ENCODE data around the gene EDA2R.

The EDA2R gene

GRCh38 chrX:66633541-66633940 is 5.3 kb downstream of the EDA2R start:
- Histone ChIP-seq H3K9me3 (ENCODE audit: control insufficient read depth, insufficient read depth, low read length) (no peaks in the 10 kb centered on the region), H3K36me3 (ENCODE audit: control insufficient read depth, insufficient read depth, low read length) (no peaks in the 10 kb centered on the region), H3K4me3 (ENCODE audit: low read depth, low read length) (no peak overlapping the region), H3K9ac (ENCODE audit: low read depth, low read length) (no peak overlapping the region), H3K4me1 (ENCODE audit: control insufficient read depth, insufficient read depth, low read length) (no peaks in the 10 kb centered on the region), H3K27me3 (ENCODE audit: control insufficient read depth, insufficient read depth, low read length) (no peaks in the 10 kb centered on the region)

DNA sequence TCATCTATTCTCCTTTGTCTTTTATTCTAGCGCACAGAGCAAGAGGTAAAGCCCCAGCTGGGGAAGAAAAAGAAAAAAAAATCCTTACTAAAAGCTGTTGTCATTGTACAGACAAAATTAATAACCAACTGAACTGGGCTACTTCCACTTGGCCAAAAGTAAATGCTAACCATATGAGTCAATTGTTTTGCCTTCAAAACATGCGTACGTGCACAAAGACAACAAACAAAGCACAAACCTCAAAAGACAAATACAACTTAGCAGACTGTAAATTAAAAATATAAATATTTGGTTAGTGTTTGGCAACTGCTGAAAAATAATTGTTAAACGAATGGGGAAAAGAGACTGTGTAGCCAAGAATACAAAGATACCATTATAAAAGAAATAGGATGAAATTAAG is 5.9 kb downstream of the EDA2R start:
- Histone ChIP-seq H3K4me1 (ENCODE audit: control insufficient read depth, insufficient read depth, low read length) (no peaks in the 10 kb centered on the region), H3K9ac (ENCODE audit: low read depth, low read length) (no peak overlapping the region), H3K27me3 (ENCODE audit: control insufficient read depth, insufficient read depth, low read length) (no peaks in the 10 kb centered on the region), H3K4me3 (ENCODE audit: low read depth, low read length) (no peak overlapping the region), H3K36me3 (ENCODE audit: control insufficient read depth, insufficient read depth, low read length) (no peaks in the 10 kb centered on the region), H3K9me3 (ENCODE audit: control insufficient read depth, insufficient read depth, low read length) (no peaks in the 10 kb centered on the region)

DNA sequence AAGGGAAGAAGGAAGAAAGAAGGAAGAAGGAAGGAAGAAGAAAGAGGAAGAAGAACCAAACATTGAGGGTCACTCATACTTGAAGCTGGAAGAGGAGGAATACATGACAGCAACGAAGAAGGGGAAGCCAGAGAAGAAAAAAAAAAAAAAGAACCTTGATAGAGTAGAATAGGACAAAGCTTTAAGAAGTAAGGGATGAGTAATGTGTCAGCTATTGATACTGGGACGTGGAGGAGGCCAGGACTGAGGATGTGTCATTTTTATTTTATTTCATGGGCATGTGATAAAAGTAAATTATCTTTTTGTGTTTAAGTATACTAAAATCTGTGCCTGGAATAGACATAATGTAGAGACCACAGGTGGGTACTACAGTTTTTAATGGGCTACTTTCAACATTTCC is 6.4 kb downstream of the EDA2R start:
- no peaks in the 10 kb centered on the region for H3K4me1 ChIP-seq (ENCODE audit: control insufficient read depth, insufficient read depth, low read length)
- H3K9ac ChIP-seq (ENCODE audit: low read depth, low read length): no peak overlapping the region
- no peaks in the 10 kb centered on the region for H3K9me3 ChIP-seq (ENCODE audit: control insufficient read depth, insufficient read depth, low read length)

GRCh38 chrX:66625525-66625924 is 13.4 kb downstream of the EDA2R start:
- Histone ChIP-seq H3K9ac (ENCODE audit: low read depth, low read length) (no peak overlapping the region), H3K36me3 (ENCODE audit: control insufficient read depth, insufficient read depth, low read length) (no peaks in the 10 kb centered on the region), H3K4me1 (ENCODE audit: control insufficient read depth, insufficient read depth, low read length) (no peaks in the 10 kb centered on the region), H3K27me3 (ENCODE audit: control insufficient read depth, insufficient read depth, low read length) (no peaks in the 10 kb centered on the region), H3K4me3 (ENCODE audit: low read depth, low read length) (no peak overlapping the region), H3K9me3 (ENCODE audit: control insufficient read depth, insufficient read depth, low read length) (no peaks in the 10 kb centered on the region)

More for the DNA sequence above, 6.4 kb downstream of the EDA2R start:
- no peaks in the 10 kb centered on the region for H3K36me3 ChIP-seq (ENCODE audit: control insufficient read depth, insufficient read depth, low read length)
- H3K27me3 ChIP-seq (ENCODE audit: control insufficient read depth, insufficient read depth, low read length): no peaks in the 10 kb centered on the region
- no peak overlapping the region for H3K4me3 ChIP-seq (ENCODE audit: low read depth, low read length)

DNA sequence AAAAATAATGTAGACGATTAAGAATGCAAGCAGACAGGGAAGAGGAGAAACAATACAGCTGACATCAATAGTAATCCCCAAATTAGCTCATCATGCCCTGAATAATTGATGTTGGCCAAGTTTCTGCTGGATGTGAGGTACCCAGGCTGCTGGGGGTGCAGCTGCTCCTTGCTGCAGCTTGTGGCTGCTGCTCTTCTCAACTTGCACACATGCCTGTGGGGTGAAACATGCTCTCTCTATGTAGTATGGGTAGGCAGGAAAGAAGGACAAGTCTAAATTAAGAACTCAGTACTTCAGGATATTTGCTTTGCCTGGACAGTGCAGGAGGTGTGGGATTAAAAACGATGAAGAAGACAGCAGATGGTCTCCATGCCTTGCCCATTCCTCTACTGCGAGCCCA is 16.7 kb downstream of the EDA2R start:
- no peaks in the 10 kb centered on the region for H3K9me3 ChIP-seq (ENCODE audit: control insufficient read depth, insufficient read depth, low read length)
- H3K4me3 ChIP-seq (ENCODE audit: low read depth, low read length): no peak overlapping the region
- H3K4me1 ChIP-seq (ENCODE audit: control insufficient read depth, insufficient read depth, low read length): no peaks in the 10 kb centered on the region
- H3K36me3 ChIP-seq (ENCODE audit: control insufficient read depth, insufficient read depth, low read length): no peaks in the 10 kb centered on the region
- no peaks in the 10 kb centered on the region for H3K27me3 ChIP-seq (ENCODE audit: control insufficient read depth, insufficient read depth, low read length)
- H3K9ac ChIP-seq (ENCODE audit: low read depth, low read length): no peak overlapping the region

GRCh38 chrX:66616944-66617343 is 21.9 kb downstream of the EDA2R start:
- no peak overlapping the region for H3K4me3 ChIP-seq (ENCODE audit: low read depth, low read length)
- H3K27me3 ChIP-seq (ENCODE audit: control insufficient read depth, insufficient read depth, low read length): no peaks in the 10 kb centered on the region
- no peaks in the 10 kb centered on the region for H3K36me3 ChIP-seq (ENCODE audit: control insufficient read depth, insufficient read depth, low read length)

DNA sequence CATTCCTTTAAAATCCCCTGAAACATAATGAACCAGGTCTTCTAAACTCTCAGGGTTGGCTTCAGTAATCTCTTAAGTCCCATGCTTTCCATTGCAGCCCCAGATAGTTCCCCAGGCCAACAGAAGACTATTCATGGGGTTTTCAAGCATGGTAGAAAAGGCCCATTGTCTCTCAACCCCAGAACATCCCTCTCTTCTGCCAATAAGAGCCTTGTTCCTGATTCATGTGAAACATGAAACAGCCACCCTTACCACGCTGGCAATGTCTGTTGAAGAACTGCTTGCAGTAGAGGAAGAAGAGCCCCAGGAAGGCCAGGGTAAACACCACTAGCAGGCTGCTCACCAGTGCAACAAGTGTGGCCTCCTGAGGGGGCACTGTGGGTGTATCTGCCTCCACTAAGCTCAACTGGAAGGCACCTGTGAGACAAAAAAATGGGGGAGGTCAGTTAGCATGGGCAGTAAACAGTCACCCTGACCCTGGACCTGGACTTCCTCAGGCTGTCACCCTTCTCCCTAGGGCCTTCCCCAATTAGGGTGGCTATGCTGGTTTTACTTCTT is 36.4 kb downstream of the EDA2R start:
- no peak overlapping the region for H3K9ac ChIP-seq (ENCODE audit: low read depth, low read length)
- H3K27me3 ChIP-seq (ENCODE audit: control insufficient read depth, insufficient read depth, low read length): no peaks in the 10 kb centered on the region
- H3K4me3 ChIP-seq (ENCODE audit: low read depth, low read length): no peak overlapping the region
- no peaks in the 10 kb centered on the region for H3K9me3 ChIP-seq (ENCODE audit: control insufficient read depth, insufficient read depth, low read length)
- H3K36me3 ChIP-seq (ENCODE audit: control insufficient read depth, insufficient read depth, low read length): no peaks in the 10 kb centered on the region
- H3K4me1 ChIP-seq (ENCODE audit: control insufficient read depth, insufficient read depth, low read length): no peaks in the 10 kb centered on the region

More at GRCh38 chrX:66616944-66617343, 21.9 kb downstream of the EDA2R start:
- Histone ChIP-seq H3K9me3 (ENCODE audit: control insufficient read depth, insufficient read depth, low read length) (no peaks in the 10 kb centered on the region), H3K9ac (ENCODE audit: low read depth, low read length) (no peak overlapping the region), H3K4me1 (ENCODE audit: control insufficient read depth, insufficient read depth, low read length) (no peaks in the 10 kb centered on the region)

DNA sequence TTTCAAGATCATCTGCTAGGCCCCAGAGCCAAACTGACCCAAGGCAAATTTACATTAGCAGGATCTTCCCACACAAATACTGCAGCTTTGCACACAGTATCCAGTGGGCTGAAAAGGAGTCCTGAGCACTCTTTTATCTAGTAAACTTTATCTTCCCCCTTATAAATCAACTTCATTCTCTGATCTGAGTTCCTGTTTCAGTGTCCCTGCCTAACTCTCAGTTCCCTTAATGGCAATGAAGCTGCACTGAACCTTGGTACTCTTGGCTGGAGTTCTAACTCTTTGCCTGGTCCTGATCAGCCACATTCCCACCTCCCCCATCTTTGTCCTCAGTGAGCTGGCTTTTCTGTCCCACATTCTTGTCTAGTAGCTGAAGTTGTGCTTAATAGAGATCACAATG is 37.4 kb downstream of the EDA2R start:
- no peaks in the 10 kb centered on the region for H3K27me3 ChIP-seq (ENCODE audit: control insufficient read depth, insufficient read depth, low read length)
- H3K36me3 ChIP-seq (ENCODE audit: control insufficient read depth, insufficient read depth, low read length): peaks cover 2% of the 10 kb centered on the region
- H3K9me3 ChIP-seq (ENCODE audit: control insufficient read depth, insufficient read depth, low read length): no peaks in the 10 kb centered on the region
- no peak overlapping the region for H3K9ac ChIP-seq (ENCODE audit: low read depth, low read length)
- H3K4me1 ChIP-seq (ENCODE audit: control insufficient read depth, insufficient read depth, low read length): no peaks in the 10 kb centered on the region
- H3K4me3 ChIP-seq (ENCODE audit: low read depth, low read length): no peak overlapping the region

- Histone ChIP-seq H3K27me3 (ENCODE audit: control insufficient read depth, insufficient read depth, low read length) (no peaks in the 10 kb centered on the region), H3K9ac (ENCODE audit: low read depth, low read length) (no peak overlapping the region), H3K9me3 (ENCODE audit: control insufficient read depth, insufficient read depth, low read length) (no peaks in the 10 kb centered on the region), H3K36me3 (ENCODE audit: control insufficient read depth, insufficient read depth, low read length) (no peaks in the 10 kb centered on the region), H3K4me1 (ENCODE audit: control insufficient read depth, insufficient read depth, low read length) (no peaks in the 10 kb centered on the region), H3K4me3 (ENCODE audit: low read depth, low read length) (no peak overlapping the region)
Observed at GRCh38 chrX:66579219-66579618, 59.7 kb downstream of the EDA2R start.

DNA sequence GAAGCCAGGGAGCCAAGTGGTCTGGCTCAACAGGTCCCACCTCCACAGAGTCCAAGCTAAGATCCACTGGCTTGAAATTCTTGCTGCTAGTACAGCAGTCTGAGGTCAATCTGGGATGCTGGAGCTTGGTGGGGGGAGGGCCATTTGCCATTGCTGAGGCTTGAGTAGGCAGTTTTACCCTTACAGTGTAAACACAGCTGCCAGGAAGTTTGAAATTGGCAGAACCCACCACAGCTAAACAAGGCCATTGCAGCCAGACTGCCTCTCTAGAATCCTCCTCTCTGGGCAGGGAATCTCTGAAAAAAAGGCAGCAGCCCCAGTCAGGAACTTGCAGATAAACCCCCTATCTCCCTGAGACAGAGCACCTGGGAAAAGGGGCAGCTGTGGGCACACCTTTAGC is 84.9 kb downstream of the EDA2R start:
- no peaks in the 10 kb centered on the region for H3K36me3 ChIP-seq (ENCODE audit: control insufficient read depth, insufficient read depth, low read length)
- H3K4me1 ChIP-seq (ENCODE audit: control insufficient read depth, insufficient read depth, low read length): no peaks in the 10 kb centered on the region
- H3K4me3 ChIP-seq (ENCODE audit: low read depth, low read length): no peak overlapping the region
- H3K9ac ChIP-seq (ENCODE audit: low read depth, low read length): no peak overlapping the region
- no peaks in the 10 kb centered on the region for H3K9me3 ChIP-seq (ENCODE audit: control insufficient read depth, insufficient read depth, low read length)
- no peaks in the 10 kb centered on the region for H3K27me3 ChIP-seq (ENCODE audit: control insufficient read depth, insufficient read depth, low read length)

- Histone ChIP-seq H3K9ac (ENCODE audit: low read depth, low read length) (no peak overlapping the region), H3K4me1 (ENCODE audit: control insufficient read depth, insufficient read depth, low read length) (no peaks in the 10 kb centered on the region), H3K4me3 (ENCODE audit: low read depth, low read length) (no peak overlapping the region), H3K27me3 (ENCODE audit: control insufficient read depth, insufficient read depth, low read length) (no peaks in the 10 kb centered on the region), H3K9me3 (ENCODE audit: control insufficient read depth, insufficient read depth, low read length) (no peaks in the 10 kb centered on the region), H3K36me3 (ENCODE audit: control insufficient read depth, insufficient read depth, low read length) (no peaks in the 10 kb centered on the region)
Observed at GRCh38 chrX:66547847-66548369, 91.0 kb downstream of the EDA2R start.
